Colonic mucosa (tissue), 4 donors: ENCODE measurements around the gene PRPF4. TPM values are rescaled to one million over a fixed set of nuclear protein-coding genes. Genes with fewer than 3 reads are reported as not detected.

Experiments used
- DNase-seq: peaks from one replicate; pipeline ENCODE4 v3.0.0-alpha.2; 2020
- H3K27ac ChIP-seq: fragments of 200-600 bp; one replicate; pipeline ENCODE4 v1.8.0; 2021
- H3K27me3 ChIP-seq: fragments of 200-600 bp; one replicate; pipeline ENCODE4 v1.8.0; 2021
- H3K36me3 ChIP-seq: fragments of 200-600 bp; one replicate; pipeline ENCODE4 v1.8.0; 2021
- H3K4me1 ChIP-seq: fragments of 200-600 bp; one replicate; pipeline ENCODE4 v1.8.0; 2021; ENCODE audit warnings: mild to moderate bottlenecking
- H3K4me3 ChIP-seq: fragments of 200-600 bp; one replicate; pipeline ENCODE4 v1.8.0; 2021
- H3K9ac ChIP-seq, 2 donors: one replicate each; pipeline ENCODE4 v1.7.0; 2013; ENCODE audit warnings: control low read depth in 2 of 2, low read depth in 2 of 2, low read length in 2 of 2
- H3K9me3 ChIP-seq: fragments of 200-600 bp; one replicate; pipeline ENCODE4 v1.8.0; 2021
- CTCF ChIP-seq: fragments of 200-600 bp; IDR thresholded peaks from one replicate; pipeline ENCODE4 v1.8.0; 2022; ENCODE audit warnings: antibody characterized with exemption, mild to moderate bottlenecking
- intact Hi-C: fragments of 100-400 bp; cut with DNase I; formaldehyde crosslinking; loops from one replicate; pipeline ENCODE4 v1.14.1; 2022
- total RNA-seq, 2 donors: library from RNA; stranded (reverse); fragmentation: NEBNext Ultra II Directional in 1 of 2; extraction: Animal tissue kit (Norgen Biotek cat#: 25700) in 1 of 2; gene quantifications; one replicate each; pipeline ENCODE4 v1.2.1, GENCODE V29; 2021
- donor health status: healthy.
- donor health status: DM: no; HTN: no; CAD: no.
- donor health status: DM: no; HTN: no; CAD: no.

The PRPF4 gene
- total RNA-seq, 2 donors from 2014 or later, result 16.0 to 25.9 TPM

GRCh38 chr9:113267911-113268566, 7.4 kb upstream of the PRPF4 start:
- intact Hi-C loops, result no loop called here
- Histone ChIP-seq H3K36me3 (peaks cover 5% of the 10 kb centered on the region), H3K4me3 (no peak overlapping the region), H3K9ac (no peak overlapping the region), H3K4me1 (no peaks in the 10 kb centered on the region), H3K27me3 (no peaks in the 10 kb centered on the region), H3K9me3 (no peaks in the 10 kb centered on the region), H3K27ac (no peak overlapping the region)
- TF ChIP-seq CTCF, result no peak
- no peak for DNase-seq

- no peak for TF ChIP-seq CTCF
- Histone ChIP-seq H3K9me3 (no peaks in the 10 kb centered on the region), H3K9ac (no peak overlapping the region), H3K4me1 (peaks cover 4% of the 10 kb centered on the region), H3K36me3 (peaks cover 5% of the 10 kb centered on the region), H3K4me3 (no peak overlapping the region), H3K27ac (no peak overlapping the region), H3K27me3 (no peaks in the 10 kb centered on the region)
- DNase-seq, result no peak
- intact Hi-C loops, result no loop called here
Observed at GRCh38 chr9:113269355-113269754, 6.1 kb upstream of the PRPF4 start.

GRCh38 chr9:113269871-113270270, 5.6 kb upstream of the PRPF4 start:
- no peak for TF ChIP-seq CTCF
- no peak for DNase-seq
- Histone ChIP-seq H3K4me1 (peaks cover 4% of the 10 kb centered on the region), H3K36me3 (peaks cover 5% of the 10 kb centered on the region), H3K9ac (no peak overlapping the region), H3K27ac (no peak overlapping the region), H3K9me3 (no peaks in the 10 kb centered on the region), H3K4me3 (no peak overlapping the region), H3K27me3 (no peaks in the 10 kb centered on the region)
- intact Hi-C loops, result loop anchor here (10.0 kb wide), 1 partner anchor 385 kb away; no protein-coding TSS in a partner anchor

GRCh38 chr9:113274474-113275156, 843 bp upstream of the PRPF4 start:
- H3K9me3 ChIP-seq, result no peaks in the 10 kb centered on the region
- intact Hi-C loops, result loop anchor here (10.0 kb wide), 1 partner anchor 380 kb away; no protein-coding TSS in a partner anchor
- H3K4me1 ChIP-seq, result peaks cover 8% of the 10 kb centered on the region
- H3K4me3 ChIP-seq, result peak overlapping the region; percentile 92
- H3K27me3 ChIP-seq, result no peaks in the 10 kb centered on the region
- peaks cover 5% of the 10 kb centered on the region for H3K36me3 ChIP-seq
- peak overlapping the region; percentile 59 to 99 for H3K9ac ChIP-seq
- H3K27ac ChIP-seq, result peak overlapping the region; percentile 90
- peak; percentile 69 for TF ChIP-seq CTCF
- DNase-seq, result peak; percentile 65

GRCh38 chr9:113278840-113279239, 3.4 kb downstream of the PRPF4 start:
- DNase-seq, result no peak
- intact Hi-C loops, result loop anchor here (10.0 kb wide), 1 partner anchor 376 kb away; no protein-coding TSS in a partner anchor
- Histone ChIP-seq H3K4me1 (peaks cover 8% of the 10 kb centered on the region), H3K36me3 (peaks cover 11% of the 10 kb centered on the region), H3K9ac (no peak overlapping the region), H3K9me3 (no peaks in the 10 kb centered on the region), H3K4me3 (no peak overlapping the region), H3K27ac (no peak overlapping the region), H3K27me3 (no peaks in the 10 kb centered on the region)
- no peak for TF ChIP-seq CTCF
